HepG2 (cell line): ENCODE results near the gene ADAM8. TPM values are rescaled to one million over a fixed set of nuclear protein-coding genes. Genes with fewer than 3 reads are reported as not detected.

Experiments
- FOSL2 ChIP-seq: sonication (generic); formaldehyde crosslinking; IDR thresholded peaks from 2 replicates; pipeline ENCODE4 v1.4.0; 2020; ENCODE audit warnings: missing genetic modification reagents
- HDAC2 ChIP-seq: sonication (generic); formaldehyde crosslinking; IDR thresholded peaks from 2 replicates; pipeline ENCODE4 v1.4.0; 2020; ENCODE audit warnings: missing genetic modification reagents
- KAT8 ChIP-seq: IDR thresholded peaks from 2 replicates; pipeline ENCODE4 v1.6.1; 2016; ENCODE audit warnings: missing genetic modification reagents, missing compliant biosample characterization
- KDM2A ChIP-seq: sonication (generic); formaldehyde crosslinking; IDR thresholded peaks from 2 replicates; pipeline ENCODE4 v1.4.0; 2020; ENCODE audit warnings: low read depth, missing genetic modification reagents, borderline replicate concordance
- KLF16 ChIP-seq, 2 experiments: sonication (generic) in 1 of 2; formaldehyde crosslinking in 1 of 2; IDR thresholded peaks; 2 replicates each; pipeline versions ENCODE4 v1.6.1 to v1.8.0; 2016 to 2023; ENCODE audit warnings: missing genetic modification reagents in 2 of 2, missing compliant biosample characterization in 1 of 2
- MAZ ChIP-seq, 2 experiments: sonication (generic) in 1 of 2; formaldehyde crosslinking in 1 of 2; IDR thresholded peaks; 2 replicates each; pipeline versions ENCODE4 v1.5.0 to v1.6.1; 2012 to 2020; ENCODE audit warnings: low read depth in 2 of 2, mild to moderate bottlenecking in 2 of 2, borderline replicate concordance in 1 of 2, improper control_type of control experiment in 1 of 2, low read length in 1 of 2, missing genetic modification reagents in 1 of 2, moderate library complexity in 1 of 2
- MXI1 ChIP-seq: IDR thresholded peaks from 3 replicates; pipeline ENCODE4 v1.6.1; 2012; ENCODE audit warnings: low read depth, low read length, inconsistent platforms, borderline replicate concordance
- SMC3 ChIP-seq: IDR thresholded peaks from 2 replicates; pipeline ENCODE4 v1.6.1; 2011; ENCODE audit warnings: low read length, improper control_type of control experiment
- YEATS4 ChIP-seq: sonication (generic); formaldehyde crosslinking; IDR thresholded peaks from 2 replicates; pipeline ENCODE4 v1.4.0; 2020; ENCODE audit warnings: missing genetic modification reagents, borderline replicate concordance
- ZNF160 ChIP-seq: sonication (generic); formaldehyde crosslinking; IDR thresholded peaks from 2 replicates; pipeline ENCODE4 v1.8.0; 2022; ENCODE audit warnings: mild to moderate bottlenecking, inconsistent platforms, missing genetic modification reagents
- ZNF33B ChIP-seq: sonication (generic); formaldehyde crosslinking; IDR thresholded peaks from 2 replicates; pipeline ENCODE4 v1.5.1; 2020; ENCODE audit warnings: mild to moderate bottlenecking, missing genetic modification reagents
- ZNF44 ChIP-seq: sonication (generic); formaldehyde crosslinking; IDR thresholded peaks from 2 replicates; pipeline ENCODE4 v1.5.1; 2020; ENCODE audit warnings: mild to moderate bottlenecking, missing genetic modification reagents
- ZNF441 ChIP-seq: sonication (generic); formaldehyde crosslinking; IDR thresholded peaks from 2 replicates; pipeline ENCODE4 v1.7.0; 2021; ENCODE audit warnings: missing genetic modification reagents, borderline replicate concordance
- ZNF574 ChIP-seq: sonication (generic); formaldehyde crosslinking; IDR thresholded peaks from 2 replicates; pipeline ENCODE4 v1.4.0; 2020; ENCODE audit warnings: missing genetic modification reagents
- ZNF772 ChIP-seq: sonication (generic); formaldehyde crosslinking; IDR thresholded peaks from 2 replicates; pipeline ENCODE4 v1.5.0; 2020; ENCODE audit warnings: mild to moderate bottlenecking, missing genetic modification reagents
- polyA plus RNA-seq, 8 experiments: library from polyadenylated mRNA; depleted of rRNA in 3 of 8; stranded (reverse) in 7 of 8; unstranded in 1 of 8; fragments of >200 nt; fragmentation: Illumina TruSeq in 4 of 8; extraction: Trizol in 4 of 8; gene quantifications; 2 replicates each; pipeline versions ENCODE4 v1.2.1 to v1.2.3, GENCODE V29; 2011 to 2016; ENCODE audit warnings: low read depth in 4 of 8, missing spikeins in 1 of 8, mixed read lengths in 1 of 8; ENCODE audit not compliant: insufficient read depth in 1 of 8
- total RNA-seq, 5 experiments: library from RNA; depleted of rRNA; stranded (reverse); fragments of >200 nt; fragmentation: Illumina TruSeq; extraction: Trizol; gene quantifications; 2 replicates each; pipeline ENCODE4 v1.2.3, GENCODE V29; 2016; ENCODE audit warnings: low read depth in 1 of 5
- TF ChIP-seq, protein P1 (sequence below): sonication (generic); formaldehyde crosslinking; IDR thresholded peaks from 2 replicates; pipeline ENCODE4 v1.4.0; 2020; ENCODE audit warnings: missing genetic modification reagents
- TF ChIP-seq, protein P2 (sequence below): sonication (generic); formaldehyde crosslinking; IDR thresholded peaks from 2 replicates; pipeline ENCODE4 v1.4.0; 2020; ENCODE audit warnings: missing genetic modification reagents, borderline replicate concordance
- TF ChIP-seq, protein P3 (sequence below): IDR thresholded peaks from 2 replicates; pipeline ENCODE4 v1.6.1; 2016; ENCODE audit warnings: mild to moderate bottlenecking, missing biosample characterization, missing genetic modification reagents

ADAM8 gene
- total and polyA plus RNA-seq, 2 of the 13 experiments (the other 11 are each of a cell fraction or from before 2014, with no cell fraction given): 0.24 to 0.93 TPM

DNA sequence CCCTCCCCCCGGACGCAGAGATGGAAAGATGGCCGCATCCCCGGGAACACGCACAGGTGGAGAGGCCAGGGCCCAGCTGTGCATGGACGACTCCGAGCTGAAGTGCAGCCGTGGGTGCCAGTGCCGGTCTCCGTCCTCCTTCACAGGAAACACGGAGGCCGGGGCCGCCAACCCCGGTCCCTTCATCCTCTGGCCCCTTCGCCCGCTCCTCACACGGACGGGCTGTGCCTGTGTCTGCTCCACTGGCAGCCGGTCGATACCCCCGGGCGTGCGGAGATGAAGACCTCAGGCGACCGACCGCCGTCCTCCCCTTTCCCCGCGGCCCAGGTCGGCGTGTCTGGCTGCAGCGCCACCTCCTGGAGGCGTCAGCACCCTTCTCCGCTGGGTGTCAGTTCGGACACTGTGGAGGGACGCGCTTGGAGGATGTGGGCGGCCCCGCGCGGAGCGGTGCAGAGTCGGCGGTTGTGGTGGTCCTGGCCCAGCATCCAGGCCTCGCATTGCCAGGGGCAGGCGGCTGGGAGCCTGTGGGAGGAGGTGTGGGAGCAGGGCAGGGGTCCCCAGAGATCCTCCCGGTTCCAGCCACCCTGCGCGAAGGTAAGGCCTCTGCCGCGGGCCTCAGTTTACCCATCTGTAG is 41.9 kb upstream of the ADAM8 start (continued):
- TF ChIP-seq, protein P1, sequence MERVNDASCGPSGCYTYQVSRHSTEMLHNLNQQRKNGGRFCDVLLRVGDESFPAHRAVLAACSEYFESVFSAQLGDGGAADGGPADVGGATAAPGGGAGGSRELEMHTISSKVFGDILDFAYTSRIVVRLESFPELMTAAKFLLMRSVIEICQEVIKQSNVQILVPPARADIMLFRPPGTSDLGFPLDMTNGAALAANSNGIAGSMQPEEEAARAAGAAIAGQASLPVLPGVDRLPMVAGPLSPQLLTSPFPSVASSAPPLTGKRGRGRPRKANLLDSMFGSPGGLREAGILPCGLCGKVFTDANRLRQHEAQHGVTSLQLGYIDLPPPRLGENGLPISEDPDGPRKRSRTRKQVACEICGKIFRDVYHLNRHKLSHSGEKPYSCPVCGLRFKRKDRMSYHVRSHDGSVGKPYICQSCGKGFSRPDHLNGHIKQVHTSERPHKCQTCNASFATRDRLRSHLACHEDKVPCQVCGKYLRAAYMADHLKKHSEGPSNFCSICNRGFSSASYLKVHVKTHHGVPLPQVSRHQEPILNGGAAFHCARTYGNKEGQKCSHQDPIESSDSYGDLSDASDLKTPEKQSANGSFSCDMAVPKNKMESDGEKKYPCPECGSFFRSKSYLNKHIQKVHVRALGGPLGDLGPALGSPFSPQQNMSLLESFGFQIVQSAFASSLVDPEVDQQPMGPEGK (CRISPR knock-in tag): peak; percentile 57
- TF ChIP-seq KDM2A (CRISPR knock-in tag) (peak; percentile 90), HDAC2 (CRISPR knock-in tag) (peak; percentile 62; the same call in 1 of the 2 replicates), YEATS4 (peak; percentile 48; the same call in 1 of the 2 replicates), KAT8 (CRISPR knock-in tag) (0 out of 2 replicates have a peak, but pooled peaks have one; percentile 53), SMC3 (peak; percentile 16; the same call in 1 of the 2 replicates), ZNF441 (CRISPR knock-in tag) (peak; percentile 75; the same call in 1 of the 2 replicates), ZNF772 (CRISPR knock-in tag) (0 out of 2 replicates have a peak, but pooled peaks have one; percentile 39), ZNF44 (CRISPR knock-in tag) (no peak), ZNF33B (CRISPR knock-in tag) (no peak), MAZ (IDR thresholded peaks at IDR 0.05; ENCODE audit: borderline replicate concordance, low read depth, low read length) (no peak), MAZ (CRISPR knock-in tag; IDR thresholded peaks at IDR 0.05; ENCODE audit: low read depth) (peak; percentile 66; the same call in 1 of the 2 replicates), FOSL2 (CRISPR knock-in tag) (0 out of 2 replicates have a peak, but pooled peaks have one; percentile 20), ZNF574 (CRISPR knock-in tag) (peak; percentile 81), ZNF160 (CRISPR knock-in tag) (peak; percentile 45; the same call in 1 of the 2 replicates), MXI1 (peak; percentile 56; the same call in 1 of the 3 replicates), KLF16 (CRISPR knock-in tag; IDR thresholded peaks at IDR 0.05) (peak in 1 of 2 experiments; percentile 76; a peak in 2 of 4 replicates)
- TF ChIP-seq, protein P2, sequence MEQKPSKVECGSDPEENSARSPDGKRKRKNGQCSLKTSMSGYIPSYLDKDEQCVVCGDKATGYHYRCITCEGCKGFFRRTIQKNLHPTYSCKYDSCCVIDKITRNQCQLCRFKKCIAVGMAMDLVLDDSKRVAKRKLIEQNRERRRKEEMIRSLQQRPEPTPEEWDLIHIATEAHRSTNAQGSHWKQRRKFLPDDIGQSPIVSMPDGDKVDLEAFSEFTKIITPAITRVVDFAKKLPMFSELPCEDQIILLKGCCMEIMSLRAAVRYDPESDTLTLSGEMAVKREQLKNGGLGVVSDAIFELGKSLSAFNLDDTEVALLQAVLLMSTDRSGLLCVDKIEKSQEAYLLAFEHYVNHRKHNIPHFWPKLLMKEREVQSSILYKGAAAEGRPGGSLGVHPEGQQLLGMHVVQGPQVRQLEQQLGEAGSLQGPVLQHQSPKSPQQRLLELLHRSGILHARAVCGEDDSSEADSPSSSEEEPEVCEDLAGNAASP: peak; percentile 83
- TF ChIP-seq, protein P3, sequence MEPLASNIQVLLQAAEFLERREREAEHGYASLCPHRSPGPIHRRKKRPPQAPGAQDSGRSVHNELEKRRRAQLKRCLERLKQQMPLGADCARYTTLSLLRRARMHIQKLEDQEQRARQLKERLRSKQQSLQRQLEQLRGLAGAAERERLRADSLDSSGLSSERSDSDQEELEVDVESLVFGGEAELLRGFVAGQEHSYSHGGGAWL: 0 out of 2 replicates have a peak, but pooled peaks have one; percentile 32
